ENCODE measurements around the gene CSTB.

CSTB gene

GRCh38 chr21:43805275-43805800 is 29.2 kb upstream of the CSTB start:
- TF ChIP-seq MYC (IDR thresholded peaks at IDR 0.05; ENCODE audit: low read depth, low read length) (no peak), MAX (IDR thresholded peaks at IDR 0.05; ENCODE audit: low read depth, low read length) (no peak), POLR2A (IDR thresholded peaks at IDR 0.05; ENCODE audit: extremely low read depth, insufficient read length) (no peak), CTCF (IDR thresholded peaks at IDR 0.05; ENCODE audit: low read depth, low read length) (no peak)
- no peak overlapping the region for H3K4me3 ChIP-seq (ENCODE audit: low read depth, low read length)
- DNase-seq (ENCODE audit: low read depth) = peak; percentile 37

DNA sequence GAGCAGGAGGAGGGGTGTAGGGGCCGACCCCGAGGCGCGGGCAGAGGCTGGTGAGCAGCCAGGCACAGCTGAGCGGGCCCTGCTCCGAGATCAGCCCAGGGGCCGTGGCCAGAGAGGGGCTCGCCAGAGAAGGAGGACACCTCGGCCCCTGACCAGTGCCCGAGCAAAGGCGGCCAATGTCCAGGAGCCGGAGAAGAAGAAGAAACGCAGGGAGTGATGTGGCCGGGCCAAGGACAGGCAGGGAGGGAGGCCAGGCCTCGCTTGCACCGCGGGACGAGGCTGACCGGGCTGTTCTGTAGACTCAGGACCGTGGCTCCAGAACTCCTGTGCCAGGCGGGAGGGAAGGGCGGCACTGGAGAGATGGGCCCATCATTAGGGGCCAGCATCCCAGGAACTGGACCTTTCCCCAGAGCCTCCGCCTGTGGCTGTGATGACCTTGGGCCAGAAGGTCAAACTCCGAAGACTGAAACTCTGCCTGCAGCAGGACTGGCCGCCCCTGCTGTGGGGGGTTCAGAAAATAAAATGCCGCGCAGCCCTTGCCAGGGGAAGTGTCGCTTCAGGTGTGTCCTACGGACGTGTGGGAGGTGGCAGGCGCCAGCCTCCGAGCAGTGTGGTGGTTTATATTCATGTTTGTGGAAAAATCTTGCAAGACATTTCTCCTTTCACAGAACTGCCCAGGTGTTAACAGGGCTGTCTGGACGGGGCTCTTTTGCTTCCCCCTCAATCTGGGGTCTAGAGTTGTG is 27.6 kb upstream of the CSTB start:
- no peak for DNase-seq (ENCODE audit: low read depth)
- H3K4me3 ChIP-seq (ENCODE audit: low read depth, low read length) = no peak overlapping the region
- TF ChIP-seq MYC (IDR thresholded peaks at IDR 0.05; ENCODE audit: low read depth, low read length) (no peak), CTCF (IDR thresholded peaks at IDR 0.05; ENCODE audit: low read depth, low read length) (no peak), POLR2A (IDR thresholded peaks at IDR 0.05; ENCODE audit: extremely low read depth, insufficient read length) (no peak), MAX (IDR thresholded peaks at IDR 0.05; ENCODE audit: low read depth, low read length) (no peak)

GRCh38 chr21:43802713-43803313 is 26.7 kb upstream of the CSTB start:
- no peak for DNase-seq (ENCODE audit: low read depth)
- no peak overlapping the region for H3K4me3 ChIP-seq (ENCODE audit: low read depth, low read length)
- TF ChIP-seq MAX (IDR thresholded peaks at IDR 0.05; ENCODE audit: low read depth, low read length) = no peak
- TF ChIP-seq MYC (IDR thresholded peaks at IDR 0.05; ENCODE audit: low read depth, low read length) = no peak
- no peak for TF ChIP-seq CTCF (IDR thresholded peaks at IDR 0.05; ENCODE audit: low read depth, low read length)
- TF ChIP-seq POLR2A (IDR thresholded peaks at IDR 0.05; ENCODE audit: extremely low read depth, insufficient read length) = no peak

DNA sequence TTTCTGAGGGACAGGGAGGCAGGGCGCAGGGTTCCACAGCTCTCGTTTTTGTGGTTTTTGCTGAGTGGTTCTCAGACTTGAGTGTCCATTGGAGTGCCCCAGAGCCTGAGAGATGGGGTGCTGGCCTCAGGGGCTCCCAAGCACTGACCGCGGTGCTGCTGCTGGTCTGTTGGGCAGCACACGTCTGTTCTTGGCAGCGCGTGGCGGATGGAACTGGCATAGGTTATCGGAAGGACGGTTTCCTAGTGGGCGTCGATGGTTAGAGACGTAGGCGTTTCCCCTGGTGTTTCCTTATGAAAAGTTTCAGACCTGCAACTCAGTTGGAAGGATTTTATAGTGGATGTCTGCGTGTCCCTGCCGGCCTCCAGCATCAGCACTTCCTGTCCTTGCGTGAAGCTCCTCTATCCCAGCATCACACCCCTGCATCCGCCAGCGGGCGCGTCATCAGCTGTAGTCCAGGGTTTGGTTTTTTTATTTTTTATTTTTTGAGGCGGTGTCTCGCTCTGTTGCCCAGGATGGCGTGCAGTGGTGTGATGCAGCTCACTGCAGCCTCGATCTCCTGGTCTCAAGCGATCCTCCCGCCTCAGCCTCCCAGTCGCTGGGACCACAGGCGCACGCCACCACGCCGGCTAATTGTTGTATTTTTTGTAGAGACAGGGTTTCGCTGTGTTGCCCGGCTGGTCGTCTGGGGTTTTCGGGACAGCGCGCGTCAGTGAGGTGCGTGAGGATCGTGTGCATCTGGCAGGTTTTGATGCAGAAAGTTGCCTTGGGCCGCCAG is 25.1 kb upstream of the CSTB start:
- DNase-seq (ENCODE audit: low read depth) = no peak
- TF ChIP-seq MYC (IDR thresholded peaks at IDR 0.05; ENCODE audit: low read depth, low read length) (no peak), POLR2A (IDR thresholded peaks at IDR 0.05; ENCODE audit: extremely low read depth, insufficient read length) (no peak), CTCF (IDR thresholded peaks at IDR 0.05; ENCODE audit: low read depth, low read length) (no peak), MAX (IDR thresholded peaks at IDR 0.05; ENCODE audit: low read depth, low read length) (no peak)

DNA sequence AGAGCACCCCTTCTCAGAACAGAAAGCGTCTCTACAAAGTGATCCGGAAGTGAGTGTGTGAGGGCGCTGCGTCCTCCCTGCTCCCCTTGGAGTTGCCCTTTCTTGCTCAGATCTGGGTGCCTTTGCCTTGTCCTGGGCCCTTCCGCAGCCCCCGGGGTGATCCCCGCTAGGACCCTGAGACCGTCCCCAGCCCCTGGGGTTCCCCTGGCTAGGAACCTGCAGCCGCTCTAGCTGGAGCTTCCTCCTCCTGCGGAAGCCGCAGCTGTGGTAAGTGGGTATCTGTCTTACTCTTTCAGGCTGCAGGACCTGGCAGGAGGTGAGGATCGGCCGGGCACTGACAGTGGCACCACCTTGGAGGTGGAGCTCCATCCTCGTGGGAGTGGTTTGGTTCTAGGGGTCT is 24.5 kb upstream of the CSTB start:
- DNase-seq (ENCODE audit: low read depth) = no peak
- H3K4me3 ChIP-seq (ENCODE audit: low read depth, low read length) = no peak overlapping the region
- no peak for TF ChIP-seq MYC (IDR thresholded peaks at IDR 0.05; ENCODE audit: low read depth, low read length)
- no peak for TF ChIP-seq CTCF (IDR thresholded peaks at IDR 0.05; ENCODE audit: low read depth, low read length)
- no peak for TF ChIP-seq MAX (IDR thresholded peaks at IDR 0.05; ENCODE audit: low read depth, low read length)
- no peak for TF ChIP-seq POLR2A (IDR thresholded peaks at IDR 0.05; ENCODE audit: extremely low read depth, insufficient read length)

More for the DNA sequence above, 25.1 kb upstream of the CSTB start:
- H3K4me3 ChIP-seq (ENCODE audit: low read depth, low read length) = no peak overlapping the region
